GM19467 (cell line): ENCODE data around the gene ZER1.

Experiments used
- ATAC-seq: cut with Tn5 transposase; IDR thresholded peaks from one replicate; pipeline ENCODE4 v1.9.1; 2021; ENCODE audit warnings: mild to moderate bottlenecking, moderate library complexity; ENCODE audit not compliant: unreplicated experiment

The ZER1 gene

GRCh38 chr9:128743421-128743820, 28.3 kb downstream of the ZER1 start:
- ATAC-seq, result no peak

GRCh38 chr9:128742401-128742800, 29.3 kb downstream of the ZER1 start:
- ATAC-seq, result no peak

- ATAC-seq, result no peak
Measured at GRCh38 chr9:128735373-128735772, 36.4 kb downstream of the ZER1 start.

- ATAC-seq, result no peak
Measured at GRCh38 chr9:128733256-128733655, 38.5 kb downstream of the ZER1 start.

GRCh38 chr9:128732576-128732975, 39.2 kb downstream of the ZER1 start:
- no peak for ATAC-seq

- ATAC-seq, result no peak
Measured at GRCh38 chr9:128731691-128732090, 40.0 kb downstream of the ZER1 start.

- ATAC-seq, result no peak
Measured at GRCh38 chr9:128731093-128731492, 40.6 kb downstream of the ZER1 start.

GRCh38 chr9:128729766-128730517, 41.8 kb downstream of the ZER1 start:
- no peak for ATAC-seq

- no peak for ATAC-seq
Measured at GRCh38 chr9:128729302-128729701, 42.4 kb downstream of the ZER1 start.

- no peak for ATAC-seq
Measured at GRCh38 chr9:128728298-128728697, 43.4 kb downstream of the ZER1 start.

- ATAC-seq, result no peak
Measured at GRCh38 chr9:128727640-128728248, 44.0 kb downstream of the ZER1 start.

- no peak for ATAC-seq
Measured at GRCh38 chr9:128724744-128725211, 46.9 kb downstream of the ZER1 start.

- peak; percentile 95 for ATAC-seq
Measured at GRCh38 chr9:128723866-128724743, 47.6 kb downstream of the ZER1 start, which contains the start of gene ZDHHC12. Gene ZDHHC12, minus strand, starts transcription at chr9:128724127. Its CDS starts 34 bp downstream, at chr9:128724093.

GRCh38 chr9:128723352-128723865, 48.3 kb downstream of the ZER1 start:
- ATAC-seq, result peak; percentile 1

GRCh38 chr9:128722380-128723351, 49.1 kb downstream of the ZER1 start:
- no peak for ATAC-seq

GRCh38 chr9:128721487-128722010, 50.2 kb downstream of the ZER1 start:
- ATAC-seq, result no peak

GRCh38 chr9:128720841-128721486, 50.8 kb downstream of the ZER1 start:
- ATAC-seq, result no peak

GRCh38 chr9:128719919-128720605, 51.7 kb downstream of the ZER1 start:
- no peak for ATAC-seq

GRCh38 chr9:128718475-128718874, 53.3 kb downstream of the ZER1 start:
- no peak for ATAC-seq
